ENCODE measurements around the gene AQP10.
A peak's percentile ranks its signal among the peaks of the same experiment; 100 is the strongest.

AQP10 gene

GRCh38 chr1:154320882-154321608 is at the start of gene AQP10:
AQP10 (plus strand) TSS chr1:154321093; CDS start chr1:154321156, 63 bp downstream.
- no peak for TF ChIP-seq EZH2 (IDR thresholded peaks at IDR 0.05; ENCODE audit: borderline replicate concordance, low read depth, low read length, severe bottlenecking)
- H3K4me2 ChIP-seq (ENCODE audit: insufficient read depth, low read length): no peak within 1 kb of the TSS
- ATAC-seq (ENCODE audit: insufficient read depth, low read depth) (no peak), DNase-seq (no peak)
- peaks cover 3% of the 10 kb centered on the region for H3K79me2 ChIP-seq (ENCODE audit: insufficient read depth, low read length)
- H3K27ac ChIP-seq (ENCODE audit: low read length): no peak within 1 kb of the TSS
- H2AFZ ChIP-seq (ENCODE audit: low read depth, low read length): no peak within 1 kb of the TSS
- no peak within 1 kb of the TSS for H3K9ac ChIP-seq (ENCODE audit: low read depth, low read length)
- peaks cover 3% of the 10 kb centered on the region; the same call in 1 of the 2 replicates for H4K20me1 ChIP-seq (ENCODE audit: insufficient read depth, low read length)
- peaks cover 12% of the 10 kb centered on the region for H3K9me3 ChIP-seq (ENCODE audit: insufficient read depth, low read length, severe bottlenecking)
- no peaks in the 10 kb centered on the region for H3K36me3 ChIP-seq (ENCODE audit: insufficient read depth, low read length)
- peaks cover 17% of the 10 kb centered on the region for H3K4me1 ChIP-seq (ENCODE audit: insufficient read depth, low read length)
- no peak within 1 kb of the TSS for H3K4me3 ChIP-seq (ENCODE audit: low read depth in 1 of 2, low read length in 2 of 2)
- no peaks in the 10 kb centered on the region for H3K27me3 ChIP-seq (ENCODE audit: insufficient read depth, low read length, poor library complexity)

GRCh38 chr1:154272217-154272998 is 48.5 kb upstream of the AQP10 start, which contains the start of gene HAX1:
HAX1 (plus strand) TSS chr1:154272629; CDS start chr1:154272724, 95 bp downstream.
- Histone ChIP-seq H3K9ac (ENCODE audit: low read depth, low read length) (peak within 1 kb of the TSS; percentile 95), H3K36me3 (ENCODE audit: insufficient read depth, low read length) (peaks cover 45% of the 10 kb centered on the region), H3K4me2 (ENCODE audit: insufficient read depth, low read length) (peak within 1 kb of the TSS; percentile 93), H3K4me1 (ENCODE audit: insufficient read depth, low read length) (peaks cover 26% of the 10 kb centered on the region), H4K20me1 (ENCODE audit: insufficient read depth, low read length) (no peaks in the 10 kb centered on the region), H3K27ac (ENCODE audit: low read length) (peak within 1 kb of the TSS; percentile 94), H3K9me3 (ENCODE audit: insufficient read depth, low read length, severe bottlenecking) (no peaks in the 10 kb centered on the region), H3K27me3 (ENCODE audit: insufficient read depth, low read length, poor library complexity) (no peaks in the 10 kb centered on the region), H3K4me3 (ENCODE audit: low read depth in 1 of 2, low read length in 2 of 2) (peak within 1 kb of the TSS; percentile 98), H3K79me2 (ENCODE audit: insufficient read depth, low read length) (peaks cover 15% of the 10 kb centered on the region), H2AFZ (ENCODE audit: low read depth, low read length) (peak within 1 kb of the TSS; percentile 97)
- peak; percentile 96 for DNase-seq
- peak; percentile 88 for ATAC-seq (ENCODE audit: insufficient read depth, low read depth)
- no peak for TF ChIP-seq EZH2 (IDR thresholded peaks at IDR 0.05; ENCODE audit: borderline replicate concordance, low read depth, low read length, severe bottlenecking)
- peak; percentile 85 for TF ChIP-seq CTCF (IDR thresholded peaks at IDR 0.05; ENCODE audit: borderline replicate concordance, extremely low read depth, low read length, poor library complexity, severe bottlenecking)

- H3K27ac ChIP-seq (ENCODE audit: low read length): peak overlapping the region; percentile 94
- H2AFZ ChIP-seq (ENCODE audit: low read depth, low read length): peak overlapping the region; percentile 97
- H3K9ac ChIP-seq (ENCODE audit: low read depth, low read length): peak overlapping the region; percentile 95
- ATAC-seq (ENCODE audit: insufficient read depth, low read depth) (no peak), DNase-seq (no peak)
- no peaks in the 10 kb centered on the region for H3K27me3 ChIP-seq (ENCODE audit: insufficient read depth, low read length, poor library complexity)
- peaks cover 15% of the 10 kb centered on the region for H3K79me2 ChIP-seq (ENCODE audit: insufficient read depth, low read length)
- H3K4me3 ChIP-seq (ENCODE audit: low read depth in 1 of 2, low read length in 2 of 2): peak overlapping the region; percentile 98
- peaks cover 45% of the 10 kb centered on the region for H3K36me3 ChIP-seq (ENCODE audit: insufficient read depth, low read length)
- H3K9me3 ChIP-seq (ENCODE audit: insufficient read depth, low read length, severe bottlenecking): no peaks in the 10 kb centered on the region
- TF ChIP-seq CTCF (IDR thresholded peaks at IDR 0.05; ENCODE audit: borderline replicate concordance, extremely low read depth, low read length, poor library complexity, severe bottlenecking): no peak
- TF ChIP-seq EZH2 (IDR thresholded peaks at IDR 0.05; ENCODE audit: borderline replicate concordance, low read depth, low read length, severe bottlenecking): no peak
- H3K4me2 ChIP-seq (ENCODE audit: insufficient read depth, low read length): peak overlapping the region; percentile 93
- peaks cover 26% of the 10 kb centered on the region for H3K4me1 ChIP-seq (ENCODE audit: insufficient read depth, low read length)
- no peaks in the 10 kb centered on the region for H4K20me1 ChIP-seq (ENCODE audit: insufficient read depth, low read length)
Measured at GRCh38 chr1:154272999-154273563, 47.8 kb upstream of the AQP10 start.

Measured in DND-41 (cell line).